BJ (cell line): ENCODE results near the gene FAM124B. TPM values are rescaled to one million over a fixed set of nuclear protein-coding genes. Genes with fewer than 3 reads are reported as not detected.

Experiments
- CTCF ChIA-PET: fragments of 350-600 bp; formaldehyde crosslinking; extraction: SDS; loops from one replicate; lab custom pipeline; 2021; ENCODE audit warnings: antibody characterized with exemption, inconsistent platforms; lab: Yijun Ruan, JAX
- POLR2A ChIA-PET: fragments of 300-600 bp; sonication (Branson Sonifier 250); formaldehyde crosslinking; extraction: SDS; loops from one replicate; lab custom pipeline; 2021; ENCODE audit warnings: antibody characterized with exemption; lab: Charles Lee
- DNase-seq: peaks from one replicate; pipeline ENCODE4 v3.0.0-alpha.2; 2011; ENCODE audit warnings: low read depth
- H3K27me3 ChIP-seq: 2 replicates; pipeline ENCODE4 v1.6.0; 2011; ENCODE audit warnings: low read length; ENCODE audit not compliant: control insufficient read depth, insufficient read depth
- H3K36me3 ChIP-seq: 2 replicates; pipeline ENCODE4 v1.5.1; 2011; ENCODE audit warnings: low read length; ENCODE audit not compliant: control insufficient read depth, insufficient read depth
- H3K4me3 ChIP-seq: 2 replicates; pipeline ENCODE4 v1.5.1; 2011; ENCODE audit warnings: low read depth, mild to moderate bottlenecking, control low read depth, low read length
- polyA plus RNA-seq: library from polyadenylated mRNA; depleted of rRNA; stranded (reverse); fragments of >200 nt; gene quantifications from 2 replicates; pipeline ENCODE4 v1.2.3, GENCODE V29; 2011
- TF ChIP-seq, protein P1 (sequence below): IDR thresholded peaks from 2 replicates; pipeline ENCODE4 v1.5.1; 2011; ENCODE audit warnings: low read depth, mild to moderate bottlenecking, control low read depth, inconsistent platforms, low read length, moderate library complexity; ENCODE audit not compliant: insufficient read depth

Gene FAM124B
- polyA plus RNA-seq, 1 experiment, result 0.04 TPM

DNA sequence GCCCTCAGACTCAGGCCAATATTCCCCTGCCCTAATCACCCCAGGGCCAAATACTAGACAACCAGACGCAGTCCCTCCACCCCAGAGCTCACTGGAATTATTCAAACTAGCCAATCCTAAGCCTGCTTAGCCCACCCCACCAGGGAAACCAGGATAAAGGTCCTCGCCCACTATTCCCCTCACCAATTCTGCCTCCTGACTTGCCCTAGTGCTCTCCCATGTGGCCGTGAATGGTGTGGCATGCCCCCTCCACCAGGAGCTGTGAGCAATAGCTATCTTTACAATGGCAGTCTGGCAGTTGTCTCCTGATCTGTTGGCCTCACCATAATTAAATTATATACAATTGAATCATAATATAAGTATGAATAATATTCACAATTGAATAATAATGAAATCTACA is 42.3 kb downstream of the FAM124B start:
- TF ChIP-seq, protein P1, sequence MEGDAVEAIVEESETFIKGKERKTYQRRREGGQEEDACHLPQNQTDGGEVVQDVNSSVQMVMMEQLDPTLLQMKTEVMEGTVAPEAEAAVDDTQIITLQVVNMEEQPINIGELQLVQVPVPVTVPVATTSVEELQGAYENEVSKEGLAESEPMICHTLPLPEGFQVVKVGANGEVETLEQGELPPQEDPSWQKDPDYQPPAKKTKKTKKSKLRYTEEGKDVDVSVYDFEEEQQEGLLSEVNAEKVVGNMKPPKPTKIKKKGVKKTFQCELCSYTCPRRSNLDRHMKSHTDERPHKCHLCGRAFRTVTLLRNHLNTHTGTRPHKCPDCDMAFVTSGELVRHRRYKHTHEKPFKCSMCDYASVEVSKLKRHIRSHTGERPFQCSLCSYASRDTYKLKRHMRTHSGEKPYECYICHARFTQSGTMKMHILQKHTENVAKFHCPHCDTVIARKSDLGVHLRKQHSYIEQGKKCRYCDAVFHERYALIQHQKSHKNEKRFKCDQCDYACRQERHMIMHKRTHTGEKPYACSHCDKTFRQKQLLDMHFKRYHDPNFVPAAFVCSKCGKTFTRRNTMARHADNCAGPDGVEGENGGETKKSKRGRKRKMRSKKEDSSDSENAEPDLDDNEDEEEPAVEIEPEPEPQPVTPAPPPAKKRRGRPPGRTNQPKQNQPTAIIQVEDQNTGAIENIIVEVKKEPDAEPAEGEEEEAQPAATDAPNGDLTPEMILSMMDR, result peak; percentile 44; the same call in 1 of the 2 replicates
- DNase-seq, result no peak
- H3K27me3 ChIP-seq, result no peaks in the 10 kb centered on the region; the same call in 1 of the 2 replicates
- ChIA-PET CTCF (interaction anchor here (1.0 to 4.6 kb wide), 5 partner anchors 10 to 389 kb away, joined by 3 to 48 read pairs (median 5); no protein-coding TSS in a partner anchor), POLR2A (no interaction called here)
- H3K4me3 ChIP-seq, result no peak overlapping the region
- H3K36me3 ChIP-seq, result no peaks in the 10 kb centered on the region

DNA sequence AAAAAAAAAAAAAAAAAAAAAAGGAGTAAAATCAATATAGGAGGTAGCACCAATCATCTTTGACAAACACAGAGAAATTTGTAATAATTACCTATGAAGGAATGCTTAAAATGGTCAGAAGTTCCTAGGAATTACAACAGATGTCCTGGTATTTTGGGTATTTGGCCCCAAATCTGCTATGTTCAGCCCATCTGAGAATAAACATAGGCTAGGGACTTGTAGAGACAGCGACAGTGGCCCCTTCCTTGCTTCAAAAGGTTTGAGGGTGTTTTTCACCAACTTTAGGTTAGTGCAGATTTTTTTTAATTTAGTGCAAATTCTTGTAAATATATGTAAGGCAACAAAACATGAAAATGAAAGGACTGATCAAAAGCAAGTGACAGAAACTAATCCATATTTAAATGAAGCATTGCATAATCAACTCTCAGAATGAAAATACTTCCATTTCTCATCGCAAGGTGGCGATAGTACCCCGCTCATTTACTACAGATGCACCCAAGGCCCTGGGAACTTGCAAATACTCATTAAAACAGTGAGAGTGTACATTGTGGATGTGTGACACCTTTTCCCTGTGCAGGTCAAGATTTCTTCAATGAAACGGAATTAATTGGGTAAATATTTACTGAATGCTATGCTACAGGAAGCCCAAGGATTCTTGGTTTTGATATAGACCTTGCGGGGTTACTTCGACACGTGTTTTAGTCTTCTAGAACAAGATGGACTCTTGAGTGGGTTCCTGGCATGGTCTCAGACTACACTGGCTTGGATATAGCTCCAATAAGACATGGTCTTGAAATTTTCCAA is 44.6 kb downstream of the FAM124B start:
- H3K36me3 ChIP-seq, result no peaks in the 10 kb centered on the region
- TF ChIP-seq, protein P1, result peak; percentile 66
- no peak for DNase-seq
- H3K4me3 ChIP-seq, result no peak overlapping the region
- POLR2A ChIA-PET, result no interaction called here
- H3K27me3 ChIP-seq, result peaks cover 1% of the 10 kb centered on the region
- CTCF ChIA-PET, result interaction anchor here (0.8 to 4.6 kb wide), 11 partner anchors 11 to 423 kb away, joined by 3 to 48 read pairs (median 3); no protein-coding TSS in a partner anchor

DNA sequence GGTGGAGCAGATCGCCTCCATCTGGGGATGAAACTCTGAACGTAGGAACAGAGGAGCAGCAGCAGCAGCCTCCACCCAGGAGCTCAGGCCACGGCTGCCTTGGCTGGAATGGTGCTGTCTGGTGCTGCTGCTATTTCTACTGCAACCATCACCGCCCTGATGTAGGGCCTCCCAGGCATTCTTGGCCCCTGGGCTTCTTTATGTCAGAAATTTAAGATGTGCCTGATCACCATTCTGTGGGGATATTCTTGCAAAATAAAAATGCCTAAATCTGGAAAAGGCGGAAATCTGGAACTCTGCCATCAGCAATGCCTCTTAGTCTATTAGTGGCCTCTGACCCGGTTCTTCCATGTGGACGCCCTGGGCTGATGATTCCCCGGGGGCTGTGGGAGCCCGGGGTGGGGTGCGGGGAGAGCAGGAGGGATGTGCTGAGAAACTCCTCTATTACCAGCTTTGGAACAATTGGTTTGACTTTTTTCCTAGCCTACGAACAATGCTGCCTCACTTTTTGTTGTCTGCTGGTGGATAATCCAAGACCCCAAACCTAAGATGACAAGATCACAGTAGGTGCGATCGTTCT is 47.2 kb downstream of the FAM124B start:
- ChIA-PET CTCF (interaction anchor here (1.5 to 2.8 kb wide), 4 partner anchors 14 to 296 kb away, joined by 3 to 21 read pairs (median 12); no protein-coding TSS in a partner anchor), POLR2A (interaction anchor here (0.6 kb wide), 1 partner anchor 292 kb away, joined by 5 read pairs; no protein-coding TSS in a partner anchor)
- no peak overlapping the region for H3K4me3 ChIP-seq
- no peak for DNase-seq
- H3K36me3 ChIP-seq, result no peaks in the 10 kb centered on the region
- TF ChIP-seq, protein P1, result no peak
- peaks cover 2% of the 10 kb centered on the region for H3K27me3 ChIP-seq

DNA sequence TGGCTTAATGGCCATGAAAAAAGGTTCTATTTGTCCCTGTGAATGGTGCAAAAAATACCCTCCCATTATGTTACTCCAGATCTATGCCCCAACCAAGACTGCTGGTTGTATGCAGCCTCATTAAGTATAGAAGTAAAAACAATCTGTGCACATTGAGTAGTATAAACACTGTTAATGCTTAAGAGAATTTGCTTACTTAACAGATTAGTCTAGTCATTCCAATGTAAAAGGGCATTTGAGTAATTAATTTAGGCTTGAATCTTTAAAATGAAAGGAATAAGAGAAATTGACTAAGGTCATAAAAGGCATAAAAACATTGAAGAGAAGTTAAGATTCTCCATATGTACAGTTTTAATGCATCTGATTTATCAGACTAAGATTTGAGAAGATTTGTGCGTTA is 51.2 kb downstream of the FAM124B start:
- no peaks in the 10 kb centered on the region for H3K36me3 ChIP-seq
- H3K27me3 ChIP-seq, result peaks cover 2% of the 10 kb centered on the region
- ChIA-PET POLR2A (no interaction called here), CTCF (interaction anchor here (0.6 kb wide), 1 partner anchor 488 kb away, joined by 3 read pairs; no protein-coding TSS in a partner anchor)
- DNase-seq, result no peak
- TF ChIP-seq, protein P1, result no peak
- no peak overlapping the region for H3K4me3 ChIP-seq

DNA sequence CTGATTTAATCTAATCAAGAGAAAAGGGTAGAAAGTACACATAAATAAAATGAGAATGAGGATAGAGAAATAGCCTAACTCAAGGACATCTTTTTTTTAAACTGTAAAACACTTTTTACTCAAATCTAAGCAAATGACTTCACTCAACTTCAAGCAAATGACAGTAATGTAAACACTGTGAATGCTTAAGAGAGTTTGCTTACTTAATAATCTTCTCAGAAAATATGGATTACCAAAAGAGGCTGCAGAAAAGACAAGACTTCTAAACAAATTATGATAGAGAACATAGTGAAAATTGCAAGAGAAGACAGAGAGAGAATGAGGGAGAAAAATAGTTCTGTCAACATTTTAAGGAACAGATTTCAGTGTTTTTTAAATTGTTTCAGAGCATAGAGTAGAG is 52.5 kb downstream of the FAM124B start:
- CTCF ChIA-PET, result no interaction called here
- no peak for DNase-seq
- Histone ChIP-seq H3K4me3 (no peak overlapping the region), H3K27me3 (peaks cover 2% of the 10 kb centered on the region), H3K36me3 (no peaks in the 10 kb centered on the region)
- POLR2A ChIA-PET, result no interaction called here
- TF ChIP-seq, protein P1, result no peak
